A549 (cell line): ENCODE measurements around the gene COMTD1. TPM values are rescaled to one million over a fixed set of nuclear protein-coding genes. Genes with fewer than 3 reads are reported as not detected.
A peak's percentile ranks its signal among the peaks of the same experiment; 100 is the strongest.

Experiments
- ATAC-seq, 2 experiments: fragments of 200-7000 bp in 1 of 2; fragments of >200 bp in 1 of 2; cut with Nextera tagmentation in 1 of 2; cut with Tn5 transposase in 1 of 2; 3 replicates each; pipeline versions ENCODE4 v1.8.0 to v1.9.1; 2018 to 2020; ENCODE audit warnings: mild to moderate bottlenecking in 1 of 2, moderate library complexity in 1 of 2
- CTCF ChIA-PET: fragments of 300-600 bp; sonication (Branson Sonifier 250); formaldehyde crosslinking; extraction: SDS; loops from one replicate; lab custom pipeline; 2021; ENCODE audit warnings: antibody characterized with exemption, inconsistent platforms; lab: Yijun Ruan, JAX
- POLR2A ChIA-PET: fragments of 350-600 bp; formaldehyde crosslinking; extraction: SDS; loops from one replicate; lab custom pipeline; 2021; ENCODE audit warnings: antibody characterized with exemption, inconsistent platforms; lab: Yijun Ruan, JAX
- DNase-seq, 2 experiments: peaks; one replicate each; pipeline versions ENCODE4 v3.0.0 to v3.0.0-alpha.2; 2011 to 2016; ENCODE audit warnings: low read depth in 1 of 2, low spot score in 1 of 2
- FAIRE-seq: peaks from 2 replicates; lab custom pipeline; 2011; peaks lifted over from hg19 to GRCh38; lab: Jason Lieb, UNC
- H3K27ac ChIP-seq, 2 experiments: fragments of >200 bp; sonication (Bioruptor Twin); formaldehyde crosslinking; 3 replicates each; pipeline ENCODE4 v1.5.1; 2016 to 2017
- H3K4me1 ChIP-seq: fragments of >200 bp; sonication (Bioruptor Twin); formaldehyde crosslinking; 3 replicates; pipeline ENCODE4 v1.6.1; 2016
- H3K4me2 ChIP-seq: fragments of >200 bp; sonication (Bioruptor Twin); formaldehyde crosslinking; 3 replicates; pipeline ENCODE4 v1.6.1; 2016
- H3K4me3 ChIP-seq: fragments of >200 bp; sonication (Bioruptor Twin); formaldehyde crosslinking; 3 replicates; pipeline ENCODE4 v1.5.1; 2016
- H3K9me3 ChIP-seq: fragments of >200 bp; sonication (Bioruptor Twin); formaldehyde crosslinking; 3 replicates; pipeline ENCODE4 v1.6.1; 2016
- CBX2 ChIP-seq: fragments of 200-600 bp; sonication (generic); IDR thresholded peaks from 2 replicates; pipeline ENCODE4 v1.6.1; 2016; ENCODE audit warnings: low read depth, mild to moderate bottlenecking, borderline replicate concordance
- CEBPB ChIP-seq, 2 experiments: fragments of >200 bp in 1 of 2; sonication (Bioruptor Twin) in 1 of 2; formaldehyde crosslinking in 1 of 2; IDR thresholded peaks; 2 replicates each; pipeline ENCODE4 v1.6.1; 2012 to 2016
- CHD2 ChIP-seq: fragments of 150-350 bp; IDR thresholded peaks from 2 replicates; pipeline ENCODE4 v1.6.1; 2014; ENCODE audit warnings: low read length; ENCODE audit not compliant: partially characterized antibody
- CHD4 ChIP-seq: fragments of 200-600 bp; sonication (generic); IDR thresholded peaks from 2 replicates; pipeline ENCODE4 v1.6.1; 2016; ENCODE audit warnings: antibody characterized with exemption, mild to moderate bottlenecking, borderline replicate concordance
- CTCF ChIP-seq: fragments of >200 bp; sonication (Bioruptor Twin); formaldehyde crosslinking; IDR thresholded peaks from 3 replicates; pipeline ENCODE4 v1.5.1; 2016
- EHMT2 ChIP-seq: fragments of 200-600 bp; sonication (generic); IDR thresholded peaks from 2 replicates; pipeline ENCODE4 v1.6.1; 2016; ENCODE audit warnings: antibody characterized with exemption, low read depth, mild to moderate bottlenecking, moderate library complexity
- EP300 ChIP-seq, 2 experiments: fragments of >200 bp; sonication (Bioruptor Twin); formaldehyde crosslinking; IDR thresholded peaks; 2 replicates in 1 of 2; 3 replicates in 1 of 2; pipeline ENCODE4 v1.6.1; 2016 to 2017
- ESRRA ChIP-seq: fragments of 150-350 bp; IDR thresholded peaks from 2 replicates; pipeline ENCODE4 v1.6.1; 2014; ENCODE audit warnings: mild to moderate bottlenecking, low read length, borderline replicate concordance
- FOSB ChIP-seq: fragments of 250-450 bp; sonication (Bioruptor Pico); IDR thresholded peaks from 2 replicates; pipeline ENCODE4 v1.5.0; 2020; ENCODE audit warnings: mild to moderate bottlenecking, moderate library complexity
- FOSL2 ChIP-seq, 2 experiments: fragments of 450-650 bp in 1 of 2; fragments of >200 bp in 1 of 2; sonication (Bioruptor Twin) in 1 of 2; formaldehyde crosslinking; IDR thresholded peaks; 2 replicates each; pipeline versions ENCODE4 v1.5.0 to v1.6.1; 2016 to 2020; ENCODE audit warnings: mild to moderate bottlenecking in 1 of 2, moderate library complexity in 1 of 2
- FOXS1 ChIP-seq: fragments of 250-450 bp; sonication (Bioruptor Pico); IDR thresholded peaks from 2 replicates; pipeline ENCODE4 v1.5.0; 2020; ENCODE audit warnings: mild to moderate bottlenecking, moderate library complexity
- HDAC2 ChIP-seq: fragments of 200-600 bp; sonication (generic); IDR thresholded peaks from 2 replicates; pipeline ENCODE4 v1.6.1; 2016
- HEYL ChIP-seq: fragments of 250-450 bp; sonication (Bioruptor Pico); IDR thresholded peaks from 2 replicates; pipeline ENCODE4 v1.8.0; 2021; ENCODE audit warnings: mild to moderate bottlenecking, moderate library complexity
- HOXA7 ChIP-seq: fragments of 250-450 bp; sonication (Bioruptor Pico); IDR thresholded peaks from 2 replicates; pipeline ENCODE4 v1.5.0; 2020; ENCODE audit warnings: mild to moderate bottlenecking, moderate library complexity
- HOXB5 ChIP-seq: fragments of 250-450 bp; sonication (Bioruptor Pico); IDR thresholded peaks from 2 replicates; pipeline ENCODE4 v1.5.0; 2020; ENCODE audit warnings: mild to moderate bottlenecking, moderate library complexity
- KDM5A ChIP-seq: fragments of 200-600 bp; sonication (generic); IDR thresholded peaks from 2 replicates; pipeline ENCODE4 v1.6.1; 2016; ENCODE audit warnings: antibody characterized with exemption, mild to moderate bottlenecking
- MAFK ChIP-seq: fragments of 450-650 bp; IDR thresholded peaks from 2 replicates; pipeline ENCODE4 v1.6.1; 2014; ENCODE audit not compliant: partially characterized antibody
- MAX ChIP-seq: IDR thresholded peaks from 2 replicates; pipeline ENCODE4 v1.6.1; 2012
- NFE2L2 ChIP-seq: fragments of 150-350 bp; conservative IDR thresholded peaks from 2 replicates; pipeline ENCODE4 v1.6.1; 2014; ENCODE audit warnings: low read length
- PBX3 ChIP-seq: IDR thresholded peaks from 2 replicates; pipeline ENCODE4 v1.6.1; 2012
- PHF8 ChIP-seq: fragments of 200-600 bp; sonication (generic); IDR thresholded peaks from 2 replicates; pipeline ENCODE4 v1.6.1; 2016; ENCODE audit warnings: low read depth, mild to moderate bottlenecking, antibody characterized with exemption, moderate library complexity, borderline replicate concordance
- RARB ChIP-seq: fragments of 250-450 bp; sonication (Bioruptor Pico); IDR thresholded peaks from 2 replicates; pipeline ENCODE4 v1.8.0; 2021; ENCODE audit warnings: mild to moderate bottlenecking, moderate library complexity
- RFX5 ChIP-seq: fragments of 450-650 bp; IDR thresholded peaks from 2 replicates; pipeline ENCODE4 v1.7.1; 2014; ENCODE audit warnings: antibody characterized with exemption, mild to moderate bottlenecking, moderate library complexity
- RNF2 ChIP-seq: fragments of 200-600 bp; sonication (generic); IDR thresholded peaks from 2 replicates; pipeline ENCODE4 v1.6.1; 2016; ENCODE audit warnings: low read depth, mild to moderate bottlenecking, antibody characterized with exemption, moderate library complexity, borderline replicate concordance
- SREBF2 ChIP-seq: fragments of 450-650 bp; IDR thresholded peaks from 2 replicates; pipeline ENCODE4 v1.6.1; 2014; ENCODE audit warnings: mild to moderate bottlenecking, moderate library complexity
- TFCP2L1 ChIP-seq: fragments of 250-450 bp; sonication (Bioruptor Pico); IDR thresholded peaks from 2 replicates; pipeline ENCODE4 v1.5.0; 2021; ENCODE audit warnings: mild to moderate bottlenecking
- TP53 ChIP-seq: fragments of 250-450 bp; sonication (Bioruptor Pico); IDR thresholded peaks from 2 replicates; pipeline ENCODE4 v1.5.0; 2021; ENCODE audit warnings: mild to moderate bottlenecking, moderate library complexity
- ZFP36 ChIP-seq: fragments of 450-650 bp; IDR thresholded peaks from 2 replicates; pipeline ENCODE4 v1.6.1; 2014; ENCODE audit warnings: borderline replicate concordance; ENCODE audit not compliant: partially characterized antibody
- ZSCAN20 ChIP-seq: fragments of 250-450 bp; sonication (Bioruptor Pico); IDR thresholded peaks from 2 replicates; pipeline ENCODE4 v1.8.0; 2022; ENCODE audit warnings: mild to moderate bottlenecking, moderate library complexity
- WGBS: methylation state at CpG from one replicate; pipeline ENCODE4 v1.1.6; 2017; ENCODE audit errors: missing lambda C conversion rate; 5-methylcytosine and 5-hydroxymethylcytosine counted together
- polyA plus RNA-seq, 4 experiments: library from polyadenylated mRNA; depleted of rRNA in 3 of 4; stranded (reverse); fragments of >200 nt; fragmentation: RNase III in 1 of 4; extraction: RNeasy Plus Mini Kit Qiagen cat#74134 plus additional on column Dnase treatment in 1 of 4; gene quantifications; 2 replicates in 3 of 4; 3 replicates in 1 of 4; pipeline ENCODE4 v1.2.3, GENCODE V29; 2011 to 2017
- TF ChIP-seq, protein P1 (sequence below): fragments of 250-450 bp; sonication (Bioruptor Pico); IDR thresholded peaks from 2 replicates; pipeline ENCODE4 v1.5.0; 2020; ENCODE audit warnings: low read depth, mild to moderate bottlenecking, moderate library complexity
- TF ChIP-seq, protein P2 (sequence below): fragments of 450-650 bp; IDR thresholded peaks from 2 replicates; pipeline ENCODE4 v1.6.1; 2014; ENCODE audit warnings: antibody characterized with exemption

COMTD1 gene
- polyA plus RNA-seq, 2 of the 4 experiments (the other 2 are of a cell fraction) = 9.8 to 34.2 TPM

- TF ChIP-seq HEYL (CRISPR knock-in tag) (no peak), KDM5A (no peak), ZFP36 (no peak)
- TF ChIP-seq, all 56 proteins: peak for 15
Measured at GRCh38 chr10:75210282-75211006, 25.3 kb downstream of the COMTD1 start, which contains the start of gene VDAC2 (continued).

DNA sequence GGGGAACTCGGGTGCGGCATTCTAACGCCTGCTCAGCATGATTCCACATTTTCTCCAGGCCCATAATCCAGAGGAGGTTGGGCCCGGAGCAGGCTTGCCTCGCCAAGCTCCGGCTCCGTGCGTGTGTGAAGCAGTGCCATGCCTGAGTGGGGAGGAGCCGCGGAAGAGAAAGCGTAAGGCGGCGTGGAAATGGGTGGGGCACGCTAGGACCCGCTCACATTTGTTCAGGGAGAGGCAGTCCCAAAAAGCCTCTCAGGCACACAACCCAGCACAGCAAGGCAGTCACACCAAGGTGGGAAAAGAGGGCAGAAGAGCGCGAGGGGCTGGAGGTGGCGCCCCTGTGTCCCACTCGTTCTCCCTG lies 25.9 kb downstream of the COMTD1 start:
- peaks cover 55% of the 10 kb centered on the region for H3K4me1 ChIP-seq
- peak in 1 of 2 experiments; percentile 79 for DNase-seq
- POLR2A ChIA-PET = interaction anchor here (0.7 to 3.3 kb wide), 13 partner anchors 10 to 98 kb away, joined by 4 to 53 read pairs (median 12); partner anchors contain the start of genes COMTD1 and SAMD8
- TF ChIP-seq NFE2L2 (0 out of 2 replicates have a peak, but pooled peaks have one; percentile 31), PHF8 (peak; percentile 71; the same call in 1 of the 2 replicates), MAFK (peak; percentile 68), TFCP2L1 (CRISPR knock-in tag) (peak; percentile 6; the same call in 1 of the 2 replicates), ZFP36 (no peak), RARB (CRISPR knock-in tag) (no peak), HEYL (CRISPR knock-in tag) (no peak), TP53 (CRISPR knock-in tag) (peak; percentile 6; the same call in 1 of the 2 replicates), SREBF2 (no peak), HOXB5 (CRISPR knock-in tag) (no peak; the same call in 1 of the 2 replicates), CTCF (no peak), FOSL2 (IDR thresholded peaks at IDR 0.05) (no peak), FOSL2 (CRISPR knock-in tag; IDR thresholded peaks at IDR 0.05) (0 out of 2 replicates have a peak, but pooled peaks have one; percentile 2), ESRRA (no peak), EHMT2 (no peak), HOXA7 (no peak; the same call in 1 of the 2 replicates), EP300 (IDR thresholded peaks at IDR 0.05) (no peak), FOSB (CRISPR knock-in tag) (peak; percentile 59; the same call in 1 of the 2 replicates), KDM5A (no peak), FOXS1 (CRISPR knock-in tag) (no peak), MAX (no peak; the same call in 1 of the 2 replicates), CBX2 (no peak), CHD4 (no peak), HDAC2 (no peak), CEBPB (IDR thresholded peaks at IDR 0.05) (no peak), ZSCAN20 (CRISPR knock-in tag) (no peak), RNF2 (no peak), PBX3 (no peak), CHD2 (no peak), RFX5 (0 out of 2 replicates have a peak, but pooled peaks have one; percentile 10)
- TF ChIP-seq, protein P1, sequence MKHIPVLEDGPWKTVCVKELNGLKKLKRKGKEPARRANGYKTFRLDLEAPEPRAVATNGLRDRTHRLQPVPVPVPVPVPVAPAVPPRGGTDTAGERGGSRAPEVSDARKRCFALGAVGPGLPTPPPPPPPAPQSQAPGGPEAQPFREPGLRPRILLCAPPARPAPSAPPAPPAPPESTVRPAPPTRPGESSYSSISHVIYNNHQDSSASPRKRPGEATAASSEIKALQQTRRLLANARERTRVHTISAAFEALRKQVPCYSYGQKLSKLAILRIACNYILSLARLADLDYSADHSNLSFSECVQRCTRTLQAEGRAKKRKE (CRISPR knock-in tag) = no peak; the same call in none of the 2 replicates
- TF ChIP-seq, protein P2, sequence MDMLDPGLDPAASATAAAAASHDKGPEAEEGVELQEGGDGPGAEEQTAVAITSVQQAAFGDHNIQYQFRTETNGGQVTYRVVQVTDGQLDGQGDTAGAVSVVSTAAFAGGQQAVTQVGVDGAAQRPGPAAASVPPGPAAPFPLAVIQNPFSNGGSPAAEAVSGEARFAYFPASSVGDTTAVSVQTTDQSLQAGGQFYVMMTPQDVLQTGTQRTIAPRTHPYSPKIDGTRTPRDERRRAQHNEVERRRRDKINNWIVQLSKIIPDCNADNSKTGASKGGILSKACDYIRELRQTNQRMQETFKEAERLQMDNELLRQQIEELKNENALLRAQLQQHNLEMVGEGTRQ = no peak

More for the DNA sequence above, 25.9 kb downstream of the COMTD1 start:
- Histone ChIP-seq H3K27ac (peak overlapping the region; percentile 99), H3K4me2 (peak overlapping the region; percentile 81), H3K4me3 (peak overlapping the region; percentile 83), H3K9me3 (no peaks in the 10 kb centered on the region)
- FAIRE-seq (no peak), ATAC-seq (peak; percentile 74 to 76)
- CTCF ChIA-PET = interaction anchor here (0.6 to 8.6 kb wide), 7 partner anchors 9 to 25 kb away, joined by 3 to 119 read pairs (median 6); partner anchors contain the start of gene COMTD1
- WGBS = 3% methylated on average over 14 of the region's 19 CpGs
